GM23338 (cell line): Measurements from ENCODE around the gene BCL11B. TPM values are rescaled to one million over a fixed set of nuclear protein-coding genes. Genes with fewer than 3 reads are reported as not detected.
A peak's percentile ranks its signal among the peaks of the same experiment; 100 is the strongest.

Experiments
- ATAC-seq: fragments of 200-7000 bp; cut with Tn5 transposase; 3 replicates; pipeline ENCODE4 v1.9.1; 2020
- DNase-seq: peaks from one replicate; pipeline ENCODE4 v3.0.0-alpha.2; 2015; ENCODE audit warnings: low spot score
- H2AFZ ChIP-seq: fragments of 200-600 bp; sonication (generic); 2 replicates; pipeline ENCODE4 v1.8.0; 2016; ENCODE audit warnings: antibody characterized with exemption, mild to moderate bottlenecking, moderate library complexity
- H3F3A ChIP-seq: fragments of 200-600 bp; sonication (generic); replicated peaks from 2 replicates; pipeline ENCODE4 v1.8.0; 2017; ENCODE audit warnings: antibody characterized with exemption, mixed run types, low read depth
- H3K27ac ChIP-seq: fragments of 200-600 bp; sonication (generic); 2 replicates; pipeline ENCODE4 v1.6.1; 2016; ENCODE audit warnings: low read depth
- H3K27me3 ChIP-seq: fragments of 200-600 bp; sonication (generic); 2 replicates; pipeline ENCODE4 v1.8.0; 2016; ENCODE audit warnings: mild to moderate bottlenecking, mixed run types, moderate library complexity; ENCODE audit not compliant: insufficient read depth
- H3K36me3 ChIP-seq: fragments of 200-600 bp; sonication (generic); 2 replicates; pipeline ENCODE4 v1.8.0; 2016; ENCODE audit warnings: mild to moderate bottlenecking; ENCODE audit not compliant: insufficient read depth
- H3K4me1 ChIP-seq: fragments of 200-600 bp; sonication (generic); 2 replicates; pipeline ENCODE4 v1.8.0; 2016; ENCODE audit warnings: mild to moderate bottlenecking, moderate library complexity; ENCODE audit not compliant: insufficient read depth
- H3K4me2 ChIP-seq: fragments of 200-600 bp; sonication (generic); 2 replicates; pipeline ENCODE4 v1.7.1; 2017; ENCODE audit warnings: mixed run types
- H3K4me3 ChIP-seq: fragments of 200-600 bp; sonication (generic); 2 replicates; pipeline ENCODE4 v1.6.1; 2016; ENCODE audit warnings: mixed run types
- H3K79me2 ChIP-seq: fragments of 200-600 bp; sonication (generic); replicated peaks from 2 replicates; pipeline ENCODE4 v1.8.0; 2017; ENCODE audit warnings: mild to moderate bottlenecking; ENCODE audit not compliant: insufficient read depth
- H3K9me2 ChIP-seq: fragments of 200-600 bp; sonication (generic); 2 replicates; pipeline ENCODE4 v1.8.0; 2017; ENCODE audit not compliant: insufficient read depth
- H4K20me1 ChIP-seq: fragments of 200-600 bp; sonication (generic); replicated peaks from 2 replicates; pipeline ENCODE4 v1.8.0; 2017; ENCODE audit warnings: mild to moderate bottlenecking; ENCODE audit not compliant: insufficient read depth
- H3K27ac Mint-ChIP-seq: 2 replicates; pipeline ENCODE4 v1.8.0; 2020; ENCODE audit warnings: inconsistent platforms, mild to moderate bottlenecking, moderate library complexity, mixed read lengths
- H3K27me3 Mint-ChIP-seq: 3 replicates; pipeline ENCODE4 v1.8.0; 2022; ENCODE audit warnings: low read depth, mild to moderate bottlenecking, moderate library complexity, mixed read lengths, inconsistent platforms; ENCODE audit not compliant: insufficient read depth, poor library complexity
- H3K36me3 Mint-ChIP-seq: 3 replicates; pipeline ENCODE4 v1.8.0; 2021; ENCODE audit warnings: low read depth, mild to moderate bottlenecking, inconsistent platforms, moderate library complexity, mixed read lengths
- H3K4me1 Mint-ChIP-seq: 3 replicates; pipeline ENCODE4 v1.8.0; 2020; ENCODE audit warnings: mild to moderate bottlenecking, inconsistent platforms, mixed read lengths
- H3K4me3 Mint-ChIP-seq: 3 replicates; pipeline ENCODE4 v1.8.0; 2021; ENCODE audit warnings: moderate library complexity, mild to moderate bottlenecking, inconsistent platforms, mixed read lengths
- H3K9me3 Mint-ChIP-seq: 3 replicates; pipeline ENCODE4 v1.8.0; 2020; ENCODE audit warnings: moderate library complexity, mild to moderate bottlenecking, inconsistent platforms, mixed read lengths
- CREB1 ChIP-seq: fragments of 250-450 bp; sonication (Bioruptor Pico); IDR thresholded peaks from 2 replicates; pipeline ENCODE4 v1.5.0; 2020; ENCODE audit warnings: low read depth, mild to moderate bottlenecking, moderate library complexity
- CTCF ChIP-seq, 2 experiments: fragments of 200-600 bp in 1 of 2; sonication (generic) in 1 of 2; conservative IDR thresholded peaks; 2 replicates each; pipeline versions ENCODE4 v1.5.1 to v1.6.1; 2016 to 2017; ENCODE audit warnings: antibody characterized with exemption in 2 of 2, low read depth in 2 of 2, mild to moderate bottlenecking in 2 of 2, moderate library complexity in 1 of 2
- ETS1 ChIP-seq: IDR thresholded peaks from 2 replicates; pipeline ENCODE4 v1.6.1; 2016; ENCODE audit warnings: antibody characterized with exemption
- POLR2AphosphoS5 ChIP-seq: IDR thresholded peaks from 2 replicates; pipeline ENCODE4 v1.6.1; 2016; ENCODE audit warnings: antibody characterized with exemption, low read depth
- REST ChIP-seq: IDR thresholded peaks from one replicate; pipeline ENCODE4 v1.6.1; 2018; ENCODE audit warnings: antibody characterized with exemption; ENCODE audit not compliant: unreplicated experiment
- ZNF114 ChIP-seq: fragments of 250-450 bp; sonication (Bioruptor Pico); IDR thresholded peaks from 2 replicates; pipeline ENCODE4 v1.5.0; 2020; ENCODE audit warnings: mild to moderate bottlenecking, moderate library complexity
- ZNF331 ChIP-seq: fragments of 250-450 bp; sonication (Bioruptor Pico); IDR thresholded peaks from 2 replicates; pipeline ENCODE4 v1.5.0; 2020; ENCODE audit warnings: low read depth, mild to moderate bottlenecking, moderate library complexity
- long read RNA-seq: library from polyadenylated mRNA; unstranded; transcript quantifications from one replicate; pipeline ENCODE4 v2.0.0, GENCODE V29; 2020; ENCODE audit not compliant: unreplicated experiment
- polyA plus RNA-seq: library from polyadenylated mRNA; unstranded; fragments of >200 nt; fragmentation: Nextera tagmentation; extraction: Ambion mirVana; gene quantifications from 2 replicates; pipeline ENCODE4 v1.2.1, GENCODE V29; 2016
- total RNA-seq: library from RNA; depleted of rRNA; stranded (reverse); fragments of >200 nt; shearing (Covaris generic); gene quantifications from 2 replicates; pipeline ENCODE4 v1.2.3, GENCODE V29; 2014; rRNA removed

Gene BCL11B
- total RNA-seq = 5.6 and 6.7 TPM in 2 replicates
- 2.4 and 2.7 TPM in 2 replicates for polyA plus RNA-seq
- long read RNA-seq, partial matches to known transcripts = 0 of 2 reads
- long read RNA-seq, other reads (novel, unspliced or antisense) = 2 of 2 reads

- peaks cover 4% of the 10 kb centered on the region; the same call in 1 of the 2 replicates for H3K27me3 ChIP-seq
- peak within 1 kb of the TSS; percentile 79 for H3K4me3 ChIP-seq
- peaks cover 9% of the 10 kb centered on the region; the same call in 1 of the 2 replicates for H3F3A ChIP-seq
- peak within 1 kb of the TSS; percentile 88 for H3K27ac Mint-ChIP-seq
- H4K20me1 ChIP-seq = no peaks in the 10 kb centered on the region
- TF ChIP-seq REST = no peak
- TF ChIP-seq CREB1 (CRISPR knock-in tag) = peak; percentile 80
- no peak for TF ChIP-seq ZNF331 (CRISPR knock-in tag)
- peak; percentile 42 for TF ChIP-seq POLR2AphosphoS5
- TF ChIP-seq CTCF (conservative IDR thresholded peaks at IDR 0.05; ENCODE audit: low read depth in 2 of 2) = peak; percentile 48 to 54
- TF ChIP-seq ZNF114 (CRISPR knock-in tag) = no peak
- DNase-seq (peak; percentile 92), ATAC-seq (peak; percentile 2)
- no peaks in the 10 kb centered on the region for H3K36me3 ChIP-seq
- H3K4me1 ChIP-seq = peaks cover 45% of the 10 kb centered on the region
- no peaks in the 10 kb centered on the region for H3K9me2 ChIP-seq
- H3K27ac ChIP-seq = peak within 1 kb of the TSS; percentile 78
- peak within 1 kb of the TSS; percentile 90 for H2AFZ ChIP-seq
- H3K4me1 Mint-ChIP-seq = peaks cover 32% of the 10 kb centered on the region
- no peaks in the 10 kb centered on the region; the same call in 2 of the 3 replicates for H3K36me3 Mint-ChIP-seq
- H3K79me2 ChIP-seq = peaks cover 36% of the 10 kb centered on the region
- H3K4me2 ChIP-seq = peak within 1 kb of the TSS; percentile 88
- peak within 1 kb of the TSS; percentile 91 for H3K4me3 Mint-ChIP-seq
- H3K27me3 Mint-ChIP-seq = peaks cover 28% of the 10 kb centered on the region
- peaks cover 3% of the 10 kb centered on the region; the same call in 2 of the 3 replicates for H3K9me3 Mint-ChIP-seq
Measured at GRCh38 chr14:99271951-99272631, at the start of gene BCL11B. BCL11B (minus strand) TSS chr14:99272197; CDS start chr14:99271218, 979 bp downstream.

- Mint-ChIP-seq H3K9me3 (no peaks in the 10 kb centered on the region), H3K27ac (no peak overlapping the region), H3K36me3 (no peaks in the 10 kb centered on the region), H3K4me3 (no peak overlapping the region), H3K27me3 (peaks cover 2% of the 10 kb centered on the region), H3K4me1 (peaks cover 16% of the 10 kb centered on the region)
- DNase-seq (no peak), ATAC-seq (no peak)
- Histone ChIP-seq H3K4me2 (no peak overlapping the region), H3F3A (no peaks in the 10 kb centered on the region), H3K9me2 (no peaks in the 10 kb centered on the region), H3K27ac (no peak overlapping the region), H3K79me2 (no peaks in the 10 kb centered on the region), H3K4me3 (no peak overlapping the region), H2AFZ (peak overlapping the region; percentile 76; the same call in 1 of the 2 replicates), H3K36me3 (no peaks in the 10 kb centered on the region), H4K20me1 (no peaks in the 10 kb centered on the region), H3K4me1 (no peaks in the 10 kb centered on the region), H3K27me3 (no peaks in the 10 kb centered on the region)
- TF ChIP-seq CREB1 (CRISPR knock-in tag) (no peak), CTCF (conservative IDR thresholded peaks at IDR 0.05; ENCODE audit: low read depth in 2 of 2) (no peak), ETS1 (no peak), ZNF331 (CRISPR knock-in tag) (no peak)
Measured at GRCh38 chr14:99321236-99321925, 49.4 kb upstream of the BCL11B start.
